ENCODE data around the gene FABP1. TPM values are rescaled to one million over a fixed set of nuclear protein-coding genes. Genes with fewer than 3 reads are reported as not detected.

FABP1 gene
- total and polyA plus RNA-seq, 2 of the 4 experiments (the other 2 are of a cell fraction): not detected

DNA sequence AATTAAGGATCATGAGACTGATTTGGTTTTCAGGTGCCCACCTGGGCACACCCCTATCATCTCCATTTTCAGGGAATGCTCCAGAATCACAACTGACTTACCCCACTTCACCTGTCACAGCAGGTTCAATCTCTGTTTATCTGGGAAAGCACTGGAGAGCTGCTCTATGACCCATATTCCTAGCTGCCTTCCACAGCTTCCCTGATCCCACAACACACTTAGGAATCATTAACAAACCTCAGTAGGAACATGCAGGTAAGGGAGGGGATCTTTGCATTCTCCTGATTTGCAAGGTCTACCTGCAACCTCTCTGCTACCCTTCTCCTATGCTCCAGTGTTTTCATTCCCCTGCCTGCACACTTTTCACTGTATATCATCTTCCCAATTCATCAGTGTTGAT, 18.7 kb upstream of the FABP1 start:
- Histone ChIP-seq H2BK120ac (ENCODE audit: low read depth, low read length) (no peak overlapping the region), H4K20me1 (ENCODE audit: insufficient read depth, low read length) (no peaks in the 10 kb centered on the region), H3K9me1 (ENCODE audit: insufficient read depth, low read length) (no peaks in the 10 kb centered on the region), H2BK5ac (ENCODE audit: low read depth, low read length, poor library complexity, severe bottlenecking) (no peak overlapping the region), H3K14ac (replicated peaks; ENCODE audit: low read depth, low read length) (no peak overlapping the region), H3K56ac (ENCODE audit: extremely low read depth, insufficient read depth, low read length) (no peak overlapping the region), H2AK5ac (ENCODE audit: low read depth, low read length) (no peak overlapping the region), H3K9me3 (ENCODE audit: control insufficient read depth, insufficient read depth, low read length) (no peaks in the 10 kb centered on the region), H3K23ac (ENCODE audit: low read depth, low read length) (no peak overlapping the region), H2AK9ac (replicated peaks; ENCODE audit: low read depth, low read length, poor library complexity) (no peak overlapping the region), H2AFZ (replicated peaks; ENCODE audit: low read length, poor library complexity) (no peak overlapping the region), H3K4me1 (ENCODE audit: control insufficient read depth, insufficient read depth, low read length) (no peaks in the 10 kb centered on the region), H4K5ac (ENCODE audit: low read depth, low read length) (no peak overlapping the region), H3K18ac (ENCODE audit: low read depth, low read length) (no peak overlapping the region), H4K91ac (ENCODE audit: insufficient read depth, low read depth, low read length) (no peak overlapping the region), H3K4me3 (ENCODE audit: insufficient read depth, low read depth, low read length) (no peak overlapping the region), H3K4me2 (ENCODE audit: low read depth, low read length) (no peak overlapping the region), H2BK15ac (ENCODE audit: low read depth, low read length) (no peak overlapping the region), H3K27me3 (ENCODE audit: control insufficient read depth, insufficient read depth, low read length) (no peaks in the 10 kb centered on the region), H3K79me1 (ENCODE audit: low read depth in 1 of 2, low read length in 2 of 2) (no peaks in the 10 kb centered on the region), H2BK20ac (ENCODE audit: low read depth, low read length) (no peak overlapping the region), H3K36me3 (ENCODE audit: control insufficient read depth, insufficient read depth, low read length) (no peaks in the 10 kb centered on the region), H4K8ac (ENCODE audit: low read depth in 2 of 2, low read length in 2 of 2) (no peak overlapping the region), H3K9ac (ENCODE audit: low read depth, low read length) (no peak overlapping the region), H3K27ac (ENCODE audit: insufficient read depth, low read length) (no peak overlapping the region), H3K4ac (ENCODE audit: low read depth, low read length) (no peak overlapping the region)
- dilution Hi-C loops (cut with HindIII; ENCODE audit: low sequenced_read_pairs, unreplicated experiment): no loop called here
- intact Hi-C loops (cut with micrococcal nuclease): no loop called here
- ChIA-PET CTCF (no interaction called here), POLR2A (ENCODE audit: unreplicated experiment) (no interaction called here)
- BruUV-seq (replicated peaks): no TSS peak
- in situ Hi-C loops (cut with MboI; ENCODE audit: low sequenced_read_pairs): no loop called here
- no peak for DNase-seq
- TF ChIP-seq, protein P1, sequence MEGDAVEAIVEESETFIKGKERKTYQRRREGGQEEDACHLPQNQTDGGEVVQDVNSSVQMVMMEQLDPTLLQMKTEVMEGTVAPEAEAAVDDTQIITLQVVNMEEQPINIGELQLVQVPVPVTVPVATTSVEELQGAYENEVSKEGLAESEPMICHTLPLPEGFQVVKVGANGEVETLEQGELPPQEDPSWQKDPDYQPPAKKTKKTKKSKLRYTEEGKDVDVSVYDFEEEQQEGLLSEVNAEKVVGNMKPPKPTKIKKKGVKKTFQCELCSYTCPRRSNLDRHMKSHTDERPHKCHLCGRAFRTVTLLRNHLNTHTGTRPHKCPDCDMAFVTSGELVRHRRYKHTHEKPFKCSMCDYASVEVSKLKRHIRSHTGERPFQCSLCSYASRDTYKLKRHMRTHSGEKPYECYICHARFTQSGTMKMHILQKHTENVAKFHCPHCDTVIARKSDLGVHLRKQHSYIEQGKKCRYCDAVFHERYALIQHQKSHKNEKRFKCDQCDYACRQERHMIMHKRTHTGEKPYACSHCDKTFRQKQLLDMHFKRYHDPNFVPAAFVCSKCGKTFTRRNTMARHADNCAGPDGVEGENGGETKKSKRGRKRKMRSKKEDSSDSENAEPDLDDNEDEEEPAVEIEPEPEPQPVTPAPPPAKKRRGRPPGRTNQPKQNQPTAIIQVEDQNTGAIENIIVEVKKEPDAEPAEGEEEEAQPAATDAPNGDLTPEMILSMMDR (conservative IDR thresholded peaks at IDR 0.05; ENCODE audit: low read depth, low read length): no peak
- TF ChIP-seq SMC3 (IDR thresholded peaks at IDR 0.05; ENCODE audit: low read depth, low read length): no peak
- TF ChIP-seq CEBPB (IDR thresholded peaks at IDR 0.05; ENCODE audit: low read depth, low read length): no peak
- TF ChIP-seq NFE2L2 (IDR thresholded peaks at IDR 0.05; ENCODE audit: low read depth, low read length): no peak
- no peak for TF ChIP-seq CHD1 (IDR thresholded peaks at IDR 0.05; ENCODE audit: low read depth, low read length)
- TF ChIP-seq POLR2A (IDR thresholded peaks at IDR 0.05; ENCODE audit: low read depth, low read length): no peak
- no peak for TF ChIP-seq RAD21 (IDR thresholded peaks at IDR 0.05; ENCODE audit: low read length)
- no peak for ATAC-seq (ENCODE audit: low read depth)

All from IMR-90 (cell line).